HG03095 (cell line): ENCODE results near the gene ADAM8.
A peak's percentile ranks its signal among the peaks of the same experiment; 100 is the strongest.

ENCODE experiments used
- ATAC-seq: cut with Tn5 transposase; IDR thresholded peaks from one replicate; pipeline ENCODE4 v1.9.1; 2021; ENCODE audit warnings: moderate library complexity; ENCODE audit not compliant: unreplicated experiment

The ADAM8 gene

DNA sequence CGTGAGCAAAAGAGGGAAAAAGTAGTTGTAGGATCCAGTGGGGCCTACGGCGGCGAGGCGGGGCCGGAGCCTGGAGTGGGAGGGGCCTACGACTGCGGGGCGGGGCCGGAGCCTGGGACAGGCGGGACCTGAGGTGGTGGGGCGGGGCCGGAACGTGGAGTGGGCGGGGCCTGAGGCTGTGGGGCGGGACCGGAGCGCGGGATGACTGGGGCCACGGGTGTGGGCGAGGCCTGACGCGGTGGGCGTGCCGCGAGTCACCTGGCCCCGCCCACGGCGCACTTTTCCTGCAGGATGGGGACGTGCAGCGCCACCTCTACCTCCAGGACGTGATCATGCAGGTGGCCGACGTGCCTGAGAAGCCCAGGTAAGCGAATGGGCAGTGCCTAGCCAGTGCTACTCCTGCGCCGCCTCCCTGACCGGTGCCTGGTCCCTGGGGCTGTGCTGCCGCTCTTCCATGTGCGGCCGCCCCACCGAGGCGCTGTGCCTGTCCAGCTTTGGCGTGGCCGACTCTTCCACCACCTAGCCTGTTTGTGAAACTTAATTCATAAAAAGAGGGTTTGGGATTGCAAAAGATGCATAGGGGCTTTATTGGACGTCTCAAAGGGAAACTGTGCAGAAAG lies 32.5 kb upstream of the ADAM8 start:
- peak; percentile 67 for ATAC-seq

DNA sequence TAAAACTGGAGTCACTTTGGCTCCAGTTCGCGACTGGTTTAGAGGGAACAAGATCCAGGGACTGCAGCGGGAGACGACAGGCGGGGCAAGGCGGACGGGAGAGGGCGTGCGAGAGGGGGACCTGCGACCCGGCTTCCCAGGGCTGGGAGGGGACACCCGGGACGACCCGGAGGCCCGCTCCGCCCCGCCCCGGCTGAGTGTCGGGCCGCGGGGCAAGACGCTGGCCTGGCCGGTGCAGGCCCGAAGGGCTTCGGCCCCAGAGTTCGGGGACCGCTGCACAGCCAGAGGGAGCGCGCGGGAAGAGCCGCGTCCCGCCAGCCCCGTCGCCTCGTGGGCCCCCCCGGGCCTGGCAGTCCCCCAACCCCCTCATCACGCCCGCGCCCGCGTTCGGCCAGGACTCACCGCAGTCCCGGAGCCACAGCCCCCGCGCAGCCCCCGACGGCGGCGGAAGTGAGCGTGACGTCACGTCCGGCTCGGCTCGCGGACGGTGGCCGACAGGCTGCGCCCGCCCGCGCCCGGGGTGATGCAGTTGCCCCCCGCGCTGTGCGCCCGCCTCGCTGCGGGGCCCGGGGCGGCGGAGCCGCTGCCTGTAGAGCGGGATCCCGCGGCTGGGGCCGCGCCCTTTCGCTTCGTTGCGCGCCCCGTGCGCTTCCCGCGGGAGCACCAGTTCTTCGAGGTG lies 31.9 kb upstream of the ADAM8 start, which contains the start of the genes TUBGCP2 and ZNF511:
Gene TUBGCP2 (minus strand): TSS at position 452 of the 679 bp plus-strand sequence. CDS start 5,931 bp downstream, outside the sequence.
Gene ZNF511 (plus strand): TSS at position 494 of the 679 bp plus-strand sequence. CDS start 30 bp downstream, at position 524.
- ATAC-seq, result peak; percentile 72

DNA sequence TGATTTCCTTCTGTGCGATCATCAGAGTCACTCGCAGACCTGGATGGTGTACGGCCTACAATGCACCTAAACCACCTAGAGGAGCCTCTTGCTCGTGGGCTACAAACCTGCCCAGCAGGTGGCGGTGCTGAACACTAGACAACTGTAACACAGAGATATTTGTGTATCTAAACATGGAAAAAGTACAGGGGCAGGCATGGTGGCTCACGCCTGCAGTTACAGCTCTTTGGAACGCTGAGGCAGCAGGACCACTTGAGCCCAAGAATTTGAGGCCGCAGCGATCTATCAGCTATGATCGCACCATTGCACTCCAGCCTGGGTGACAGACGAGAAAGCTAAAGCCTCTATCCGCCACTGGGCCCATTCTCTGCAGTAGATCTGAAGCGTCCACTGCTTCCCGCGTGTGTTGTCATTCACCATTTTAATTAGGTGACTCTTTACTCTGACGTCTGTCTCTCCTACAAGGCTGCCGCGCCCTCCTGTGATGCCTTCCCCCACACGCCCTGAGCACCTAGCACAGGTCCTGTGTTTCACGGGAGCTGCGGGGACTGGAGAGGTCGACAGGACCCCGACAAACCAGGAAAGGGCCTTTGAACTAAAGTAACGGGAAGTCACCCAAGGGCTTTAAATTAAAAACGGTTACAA lies 31.2 kb upstream of the ADAM8 start:
- peak; percentile 37 for ATAC-seq

DNA sequence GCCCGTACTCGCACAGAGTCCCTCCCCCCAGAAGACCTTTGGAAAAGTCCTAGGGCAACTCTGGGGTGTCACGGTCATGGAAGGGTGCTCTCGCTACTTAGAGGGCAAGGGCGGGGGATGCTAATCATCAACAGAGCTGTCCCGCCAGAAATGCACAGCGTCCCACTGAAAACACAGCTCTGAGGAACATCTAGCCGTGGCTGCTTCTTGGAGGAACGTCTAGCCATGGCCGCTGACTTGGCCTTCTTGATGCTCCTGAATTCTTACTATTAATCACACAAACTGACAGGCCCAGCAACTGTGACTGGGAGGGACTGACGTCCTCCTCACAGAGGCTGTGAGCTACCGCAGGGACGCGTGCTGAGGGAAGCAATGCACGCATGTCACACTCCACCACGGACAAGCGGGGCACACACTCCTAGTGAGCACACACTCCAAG lies 30.3 kb upstream of the ADAM8 start:
- ATAC-seq, result no peak

DNA sequence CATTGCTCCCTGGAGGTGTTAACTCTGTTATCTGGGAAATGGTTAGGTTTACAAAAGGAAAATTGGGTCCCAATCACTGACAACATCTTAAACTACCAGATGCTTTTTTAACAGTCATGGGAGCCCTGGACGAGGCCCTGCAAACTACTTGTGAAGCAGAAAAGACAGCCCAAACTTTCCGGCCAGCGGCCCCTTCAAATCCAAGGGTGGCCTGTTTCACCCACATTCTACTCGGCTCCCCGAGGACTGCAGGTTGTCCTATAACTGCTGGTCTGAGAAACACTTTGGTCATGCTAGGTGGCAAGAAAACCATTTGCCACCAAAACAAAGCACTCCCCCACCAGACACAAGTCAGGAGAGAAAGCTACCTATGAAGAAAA lies 29.4 kb upstream of the ADAM8 start:
- no peak for ATAC-seq

DNA sequence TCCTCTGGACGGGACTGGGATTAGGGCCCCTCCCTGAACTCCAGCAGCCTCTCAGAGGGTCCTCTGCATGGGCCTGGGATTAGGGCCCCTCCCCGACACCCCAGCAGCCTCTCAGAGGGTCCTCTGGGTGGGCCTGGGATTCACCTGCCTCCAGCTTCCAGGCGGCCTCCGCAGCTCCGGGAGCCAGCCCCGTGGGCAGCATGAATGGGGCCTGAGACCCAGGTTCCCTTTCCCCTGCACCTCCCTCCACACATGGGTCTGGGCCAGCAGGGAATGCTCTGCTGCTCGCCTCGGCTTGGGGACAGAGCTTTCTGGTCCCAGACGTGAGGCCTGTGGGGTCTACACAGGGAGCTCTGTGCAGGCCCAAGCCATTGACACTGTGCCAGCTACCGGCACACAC lies 26.5 kb upstream of the ADAM8 start:
- no peak for ATAC-seq

DNA sequence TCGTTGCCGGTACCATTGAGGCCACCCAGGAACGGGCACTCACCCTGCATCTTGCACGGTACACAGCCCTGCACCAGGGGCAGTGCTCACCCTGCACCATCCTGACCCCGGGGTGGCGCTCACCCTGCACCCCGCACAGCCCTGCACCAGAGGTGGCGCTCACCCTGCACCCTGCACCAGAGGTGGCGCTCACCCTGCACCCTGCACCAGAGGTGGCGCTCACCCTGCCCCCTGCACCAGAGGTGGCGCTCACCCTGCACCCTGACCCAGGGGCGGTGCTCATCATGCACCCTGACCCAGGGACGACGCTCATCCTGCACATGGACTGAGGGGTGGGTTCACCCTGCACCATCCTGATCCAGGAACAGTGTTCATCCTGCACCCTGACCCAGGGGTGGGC lies 25.6 kb upstream of the ADAM8 start:
- ATAC-seq, result no peak

DNA sequence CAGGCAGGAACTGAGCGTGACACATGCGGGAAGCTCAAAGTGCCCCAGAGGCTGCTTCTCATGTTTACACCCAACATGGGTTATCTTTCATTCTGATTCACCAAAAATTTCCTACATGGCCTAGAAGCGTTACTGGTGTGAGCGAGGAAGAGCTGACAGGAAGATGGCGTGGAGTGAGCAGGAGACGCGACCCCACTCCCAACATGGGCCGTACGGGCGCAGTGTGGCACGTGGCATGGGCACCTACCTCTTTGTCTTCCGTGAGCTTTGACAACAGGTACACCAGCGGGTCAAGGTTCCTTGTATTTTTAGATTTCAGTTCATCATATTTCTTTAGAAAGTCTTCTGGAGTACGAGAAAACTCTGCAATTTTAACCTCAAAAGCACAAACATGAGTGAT lies 23.1 kb upstream of the ADAM8 start:
- no peak for ATAC-seq

DNA sequence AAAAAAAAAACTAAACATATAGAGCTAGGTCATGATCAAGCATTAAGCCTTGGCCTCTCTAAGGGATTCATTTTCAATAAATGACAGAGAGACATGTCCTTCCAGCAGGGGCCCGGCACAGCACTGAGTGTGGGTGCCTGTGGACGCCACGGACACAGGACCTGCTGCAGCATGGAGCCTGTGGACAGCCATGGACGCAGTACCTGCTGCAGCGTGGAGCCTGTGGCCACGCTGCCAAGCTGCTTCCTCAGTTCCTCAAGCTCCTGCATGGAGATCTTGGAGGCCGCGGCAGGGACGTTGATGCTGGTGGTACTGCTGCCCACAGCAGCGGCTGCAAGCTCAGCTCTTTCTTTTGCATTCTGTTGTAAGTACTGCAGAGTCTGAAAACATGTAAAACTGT lies 22.6 kb upstream of the ADAM8 start:
- ATAC-seq, result no peak

DNA sequence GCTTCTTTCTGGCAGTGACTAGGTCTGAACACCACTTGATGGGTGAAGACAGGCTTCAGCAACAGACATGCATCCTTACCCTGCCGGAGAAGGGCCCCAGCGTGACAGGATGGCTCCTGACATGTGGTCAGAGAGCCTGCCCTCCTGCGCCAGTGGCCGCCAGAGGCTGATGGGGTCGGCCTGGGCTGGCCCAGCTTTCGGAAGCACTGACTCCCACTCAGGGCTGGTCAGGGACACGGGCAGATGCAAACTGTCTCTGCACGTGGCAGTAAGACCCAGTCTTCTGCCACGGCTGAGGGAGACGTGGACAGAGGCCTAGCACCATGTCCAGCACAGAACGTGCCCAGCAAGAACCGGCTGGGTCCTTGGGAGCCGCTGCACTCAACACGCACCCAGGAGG lies 21.8 kb upstream of the ADAM8 start:
- no peak for ATAC-seq

DNA sequence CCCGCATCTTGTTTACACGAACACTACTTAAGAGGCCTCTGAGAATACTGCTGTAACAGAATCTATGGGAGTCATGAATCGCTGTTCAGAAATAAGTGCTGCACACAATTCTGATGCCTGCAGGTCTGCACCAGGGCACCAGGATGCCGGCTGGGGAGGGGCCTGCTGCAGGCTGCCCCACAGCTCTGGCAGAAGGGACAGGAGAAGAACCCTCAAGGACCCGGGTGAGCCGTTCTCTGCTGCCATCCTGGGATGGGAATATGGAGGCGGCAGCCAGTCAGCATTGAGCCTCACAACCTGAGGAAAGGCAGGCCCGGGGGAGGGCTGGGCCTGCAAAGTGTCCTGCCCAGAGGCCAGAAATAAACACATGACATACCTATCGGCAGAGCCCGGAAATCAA lies 20.8 kb upstream of the ADAM8 start:
- ATAC-seq, result no peak

DNA sequence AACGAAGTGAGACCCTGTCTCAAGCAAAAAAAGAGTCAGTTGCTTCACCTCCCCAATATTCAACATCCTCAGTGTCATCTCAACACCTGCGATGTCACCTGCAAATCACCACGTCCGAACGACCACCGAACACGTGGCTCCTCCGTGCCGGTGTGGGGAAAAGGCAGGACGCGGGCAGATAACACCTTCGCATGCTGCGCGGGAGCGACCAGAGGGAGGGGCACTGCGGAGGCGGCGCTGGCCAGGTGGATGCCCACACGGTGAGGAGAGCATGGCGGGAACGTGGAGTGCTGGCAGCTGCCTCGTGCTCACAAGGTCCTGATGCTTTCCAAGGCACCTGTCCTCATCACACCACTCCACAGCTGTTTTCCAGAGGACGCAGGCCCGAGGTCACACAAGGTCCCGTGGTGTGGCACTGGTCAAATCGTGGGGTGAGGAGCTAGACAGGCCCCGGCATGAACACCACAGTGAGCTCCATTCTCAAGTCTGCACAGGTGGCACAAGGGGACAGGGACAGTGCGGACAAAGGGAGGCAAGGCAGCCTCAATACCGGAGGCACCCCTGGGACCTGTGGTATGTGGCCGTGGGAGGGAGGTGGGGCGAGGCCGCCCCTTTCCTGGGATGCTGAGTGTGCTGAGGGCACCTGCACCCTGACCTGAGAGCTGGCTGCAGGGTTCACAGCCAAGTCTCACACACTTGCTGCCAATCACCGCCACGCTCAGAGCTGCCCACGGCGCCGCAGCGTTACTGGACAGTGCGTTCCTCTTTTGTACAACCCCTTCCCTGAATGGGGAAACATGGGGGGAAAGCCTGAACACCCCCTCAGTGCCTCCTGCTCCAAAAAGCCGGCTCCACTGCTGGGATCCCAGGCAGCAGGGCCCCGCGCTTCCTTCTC lies 19.0 kb upstream of the ADAM8 start:
- no peak for ATAC-seq

DNA sequence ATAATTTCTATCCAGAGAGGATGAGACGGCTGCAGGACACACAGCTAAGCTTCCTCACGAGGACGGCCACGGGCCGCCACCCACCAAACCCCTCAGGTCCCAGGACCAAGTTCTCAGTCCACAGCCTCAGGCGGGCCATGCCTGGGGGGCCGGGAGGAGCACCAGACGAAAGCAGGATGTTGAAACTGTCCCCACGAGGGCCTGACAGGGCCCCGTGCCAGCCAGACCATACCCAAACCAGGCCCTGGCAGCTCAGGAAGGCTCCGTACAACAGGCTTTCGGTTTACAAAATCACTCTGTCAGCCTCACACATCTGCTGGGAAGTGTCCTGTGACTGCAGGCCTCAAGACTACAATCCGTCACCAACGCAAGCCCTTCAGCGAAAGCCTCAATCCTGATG lies 17.5 kb upstream of the ADAM8 start:
- no peak for ATAC-seq

DNA sequence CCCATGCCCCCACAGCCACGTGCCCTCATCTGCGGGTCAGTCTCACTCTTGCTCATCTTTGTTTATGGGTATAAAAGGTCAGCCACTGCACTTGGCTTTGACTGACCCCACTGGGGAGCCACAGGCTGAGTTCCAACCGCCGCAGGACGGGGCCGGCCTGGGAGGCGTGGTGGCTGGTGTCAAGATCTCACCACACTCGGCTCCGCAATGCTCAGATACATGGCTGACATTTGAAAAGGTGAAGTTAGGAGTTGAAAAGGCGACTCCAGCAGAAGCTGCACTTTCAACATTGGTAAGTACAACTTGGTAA lies 17.1 kb upstream of the ADAM8 start:
- no peak for ATAC-seq

DNA sequence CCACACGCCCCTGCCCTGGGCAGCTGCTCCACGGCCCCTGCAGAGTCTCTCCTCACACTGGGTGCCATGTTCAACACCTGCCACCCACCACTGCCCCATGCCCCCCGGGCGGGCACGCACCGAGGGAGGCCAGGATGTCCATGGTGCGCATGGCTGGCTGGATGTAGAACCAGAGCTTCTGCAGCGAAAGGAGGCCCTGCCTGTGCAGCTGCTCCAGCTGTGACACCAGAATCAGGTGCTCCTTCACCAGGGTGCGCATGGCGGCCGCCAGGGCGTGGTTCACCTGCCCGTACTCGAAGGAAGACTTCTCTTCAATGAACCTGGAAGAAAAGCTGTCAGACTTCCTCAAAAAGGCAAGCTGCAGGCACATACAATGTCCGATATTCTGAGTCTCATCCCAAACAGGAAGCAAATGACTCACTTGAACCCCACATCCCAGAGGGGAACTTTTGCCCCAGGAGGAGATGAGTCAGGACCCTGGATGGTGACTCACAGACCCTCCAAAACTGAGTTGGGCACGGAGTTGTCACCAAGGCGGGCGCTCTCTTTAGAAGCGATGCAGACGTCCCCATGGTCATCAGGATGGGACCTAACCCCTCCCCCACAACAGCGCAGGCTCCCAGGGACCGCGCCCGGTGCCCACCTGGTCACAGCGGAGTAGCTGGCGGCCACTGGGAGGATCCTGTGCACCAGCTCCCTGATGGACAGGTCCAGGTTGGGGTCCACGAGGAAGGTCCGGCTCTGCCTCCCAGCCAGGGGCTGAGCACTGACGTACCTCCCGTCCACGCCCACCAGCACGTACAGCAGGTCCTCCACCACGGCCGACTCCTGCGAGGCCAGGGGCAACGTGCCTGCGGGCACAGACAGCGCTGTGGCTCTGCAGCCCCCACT lies 16.5 kb upstream of the ADAM8 start:
- ATAC-seq, result no peak

DNA sequence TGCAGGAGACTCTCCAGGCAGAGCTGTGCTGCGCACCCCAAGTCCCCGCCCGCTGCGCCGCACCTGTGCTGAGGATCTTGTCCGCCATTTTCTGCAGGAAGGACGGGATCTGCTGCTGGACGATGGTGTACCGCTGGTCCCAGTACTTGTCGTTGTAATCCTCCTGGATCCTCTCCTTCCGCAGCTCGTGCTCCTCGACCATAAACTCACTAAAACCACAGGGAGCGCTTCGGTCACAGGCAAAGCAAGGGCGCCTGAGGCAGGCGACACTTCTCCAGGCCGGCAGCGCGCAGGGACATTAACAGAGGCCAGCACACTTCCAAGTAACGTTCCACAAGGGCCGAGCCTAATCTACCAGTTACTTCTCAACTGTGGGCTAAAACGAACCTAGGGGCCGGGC lies 13.1 kb upstream of the ADAM8 start:
- no peak for ATAC-seq

DNA sequence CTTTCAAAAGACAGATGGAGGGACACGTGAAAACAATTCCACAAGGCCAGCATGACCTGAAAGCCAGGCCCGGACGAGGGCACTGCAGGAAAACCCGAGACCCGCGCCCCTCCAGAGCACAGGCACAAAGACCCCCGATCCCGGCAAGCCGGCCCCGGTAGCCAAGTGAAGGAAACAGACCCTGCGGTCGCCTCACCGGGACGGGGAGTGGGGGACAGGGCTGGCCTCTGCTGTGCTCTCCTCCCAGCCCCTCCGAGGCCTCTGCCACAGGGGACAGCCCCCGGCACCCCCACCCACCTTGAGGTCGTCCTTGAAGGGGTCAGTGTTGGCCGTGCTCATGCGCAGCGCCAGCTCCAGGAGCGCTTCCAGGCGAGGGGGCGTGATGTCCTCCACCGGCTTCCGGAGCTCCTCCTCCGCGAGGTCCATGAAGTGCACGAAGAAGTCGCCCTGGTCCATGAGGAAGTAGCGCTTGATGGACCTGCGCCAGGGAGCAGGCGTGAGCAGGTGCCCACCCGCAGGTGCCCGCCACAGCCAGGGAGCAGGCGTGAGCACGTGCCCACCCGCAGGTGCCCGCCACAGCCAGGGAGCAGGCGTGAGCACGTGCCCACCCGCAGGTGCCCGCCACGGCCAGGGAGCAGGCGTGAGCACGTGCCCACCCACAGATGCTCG lies 11.3 kb upstream of the ADAM8 start:
- no peak for ATAC-seq

DNA sequence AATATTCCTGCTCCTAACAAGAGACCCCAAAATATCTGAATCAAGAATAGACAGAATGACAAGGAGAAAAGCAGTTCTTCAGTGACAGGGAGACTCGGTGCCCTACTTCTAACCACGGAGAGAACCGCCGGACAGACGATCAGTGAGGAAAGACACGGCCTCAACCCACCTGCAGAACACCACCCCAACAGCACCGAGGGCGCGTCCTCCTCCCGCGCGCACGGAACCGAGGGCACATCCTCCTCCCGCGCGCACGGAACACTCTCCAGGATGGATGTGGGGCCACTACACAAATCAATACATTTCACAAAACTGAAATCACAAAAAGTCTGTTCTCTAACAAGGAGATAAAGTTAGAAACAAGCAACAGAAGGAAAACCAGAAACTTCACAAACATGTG lies 9.7 kb upstream of the ADAM8 start:
- no peak for ATAC-seq

DNA sequence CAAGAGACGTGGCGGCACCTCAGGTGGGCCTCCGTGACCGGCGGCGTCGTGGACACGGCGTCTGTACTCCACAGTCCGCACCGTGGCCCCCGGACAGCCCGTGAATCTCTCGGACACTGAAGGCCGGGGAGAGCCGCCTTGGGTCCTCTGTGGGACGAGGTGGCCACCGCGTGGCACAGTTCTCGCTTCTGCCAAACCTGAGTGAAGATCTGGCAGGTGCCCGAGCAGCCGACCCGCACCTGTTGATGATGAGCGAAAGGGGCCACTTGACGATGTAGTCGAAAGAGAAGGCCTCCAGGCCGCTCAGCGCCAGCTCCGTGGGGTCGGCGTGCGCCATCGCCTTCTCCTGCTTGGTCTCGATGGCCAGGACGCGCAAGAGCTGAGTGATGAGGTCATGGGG lies 8.5 kb upstream of the ADAM8 start:
- ATAC-seq, result no peak

DNA sequence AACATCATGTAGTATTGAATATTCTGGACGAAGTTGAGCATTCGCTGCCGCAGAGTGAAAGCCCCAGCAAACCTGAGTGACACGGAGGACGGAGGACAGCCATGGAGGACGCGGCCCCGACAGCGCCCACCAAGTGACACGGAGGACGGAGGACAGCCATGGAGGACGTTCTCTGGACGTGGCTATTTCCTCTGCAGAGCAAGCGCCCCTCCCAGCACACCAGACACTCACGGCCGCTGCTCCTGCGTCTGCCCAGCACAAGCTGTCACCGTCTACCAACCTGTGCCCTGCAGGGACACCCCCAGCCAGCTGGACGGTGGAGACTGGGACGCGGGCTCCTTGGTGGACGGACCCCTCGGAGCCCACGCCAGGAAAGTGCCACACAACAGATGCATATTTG lies 7.3 kb upstream of the ADAM8 start:
- no peak for ATAC-seq
